Hepatocyte (in vitro differentiated cells): Measurements from ENCODE around the gene TMEM59. TPM values are rescaled to one million over a fixed set of nuclear protein-coding genes. Genes with fewer than 3 reads are reported as not detected.

Source experiments
- DNase-seq: peaks from one replicate; pipeline ENCODE4 v3.0.0-alpha.2; 2016; ENCODE audit warnings: low spot score
- H2AFZ ChIP-seq: fragments of 200-600 bp; sonication (generic); 2 replicates; pipeline ENCODE4 v1.6.0; 2016; ENCODE audit warnings: antibody characterized with exemption, mild to moderate bottlenecking
- H3K27ac ChIP-seq: fragments of 200-600 bp; sonication (generic); 2 replicates; pipeline ENCODE4 v1.5.1; 2016; ENCODE audit warnings: mild to moderate bottlenecking
- H3K27me3 ChIP-seq: fragments of 200-600 bp; sonication (generic); 2 replicates; pipeline ENCODE4 v1.6.1; 2016
- H3K36me3 ChIP-seq: fragments of 200-600 bp; sonication (generic); replicated peaks from 2 replicates; pipeline ENCODE4 v1.5.1; 2016; ENCODE audit warnings: low read depth; ENCODE audit not compliant: insufficient read depth
- H3K4me1 ChIP-seq: fragments of 200-600 bp; sonication (generic); 2 replicates; pipeline ENCODE4 v1.5.1; 2016; ENCODE audit warnings: mild to moderate bottlenecking, moderate library complexity; ENCODE audit not compliant: insufficient read depth
- H3K4me2 ChIP-seq: fragments of 200-600 bp; sonication (generic); 2 replicates; pipeline ENCODE4 v1.6.0; 2016
- H3K4me3 ChIP-seq: fragments of 200-600 bp; sonication (generic); 2 replicates; pipeline ENCODE4 v1.5.1; 2016; ENCODE audit warnings: mild to moderate bottlenecking
- H3K79me2 ChIP-seq: fragments of 200-600 bp; sonication (generic); 2 replicates; pipeline ENCODE4 v1.6.0; 2017; ENCODE audit warnings: mild to moderate bottlenecking
- H3K9me2 ChIP-seq: fragments of 200-600 bp; sonication (generic); replicated peaks from 2 replicates; pipeline ENCODE4 v1.6.0; 2017; ENCODE audit warnings: mild to moderate bottlenecking; ENCODE audit not compliant: insufficient read depth
- H3K9me3 ChIP-seq: fragments of 200-600 bp; sonication (generic); 2 replicates; pipeline ENCODE4 v1.5.1; 2016; ENCODE audit warnings: low read depth, mild to moderate bottlenecking
- H4K20me1 ChIP-seq: fragments of 200-600 bp; sonication (generic); 2 replicates; pipeline ENCODE4 v1.6.0; 2016; ENCODE audit warnings: mild to moderate bottlenecking; ENCODE audit not compliant: insufficient read depth, poor library complexity, severe bottlenecking
- CTCF ChIP-seq: fragments of 200-600 bp; sonication (generic); IDR thresholded peaks from 2 replicates; pipeline ENCODE4 v1.5.1; 2016; ENCODE audit warnings: antibody characterized with exemption, mild to moderate bottlenecking; ENCODE audit not compliant: poor library complexity
- EZH2 ChIP-seq: fragments of 200-600 bp; sonication (generic); IDR thresholded peaks from 2 replicates; pipeline ENCODE4 v1.6.1; 2016; ENCODE audit warnings: antibody characterized with exemption, mild to moderate bottlenecking, borderline replicate concordance
- EZH2phosphoT487 ChIP-seq: fragments of 200-600 bp; sonication (generic); IDR thresholded peaks from one replicate; pipeline ENCODE4 v1.6.1; 2018; ENCODE audit warnings: antibody characterized with exemption, mild to moderate bottlenecking, low read depth, moderate library complexity; ENCODE audit not compliant: unreplicated experiment, severe bottlenecking
- WGBS: methylation state at CpG from one replicate; pipeline ENCODE4 v1.1.6; 2016; ENCODE audit warnings: low lambda C conversion rate; ENCODE audit errors: missing lambda C conversion rate; 5-methylcytosine and 5-hydroxymethylcytosine counted together
- polyA plus RNA-seq: library from polyadenylated mRNA; unstranded; fragments of >200 nt; fragmentation: Nextera tagmentation; extraction: Ambion mirVana; gene quantifications from 2 replicates; pipeline ENCODE4 v1.2.1, GENCODE V29; 2016
- total RNA-seq: library from RNA; depleted of rRNA; stranded (reverse); fragments of >200 nt; gene quantifications from 2 replicates; pipeline ENCODE4 v1.2.3, GENCODE V29; 2014

The TMEM59 gene
- total RNA-seq (708 and 714 TPM in 2 replicates), polyA plus RNA-seq (1,181 and 1,185 TPM in 2 replicates)

GRCh38 chr1:54052934-54053744 is at the start of gene TMEM59, which contains the start of gene TCEANC2:
TSS of gene TMEM59 (minus strand) at chr1:54053204. CDS start at chr1:54053188, 16 bp downstream.
TSS of gene TCEANC2 (plus strand) at chr1:54053608. CDS start at chr1:54054423, 815 bp downstream.
- no peaks in the 10 kb centered on the region for H3K27me3 ChIP-seq
- WGBS, result 1% methylated on average over 59 of the region's 59 CpGs
- no peaks in the 10 kb centered on the region for H3K9me2 ChIP-seq
- peak within 1 kb of the TSS; percentile 81 for H3K4me3 ChIP-seq
- peaks cover 29% of the 10 kb centered on the region for H4K20me1 ChIP-seq
- peak within 1 kb of the TSS; percentile 46 for H2AFZ ChIP-seq
- H3K36me3 ChIP-seq, result no peaks in the 10 kb centered on the region
- H3K4me1 ChIP-seq, result peaks cover 21% of the 10 kb centered on the region
- peak within 1 kb of the TSS; percentile 94 for H3K27ac ChIP-seq
- DNase-seq, result peak; percentile 98
- no peaks in the 10 kb centered on the region for H3K9me3 ChIP-seq
- TF ChIP-seq CTCF (no peak), EZH2 (no peak), EZH2phosphoT487 (no peak)
- peak within 1 kb of the TSS; percentile 91 for H3K4me2 ChIP-seq
- peaks cover 48% of the 10 kb centered on the region for H3K79me2 ChIP-seq

- no peaks in the 10 kb centered on the region for H3K79me2 ChIP-seq
- no peak overlapping the region for H3K27ac ChIP-seq
- H4K20me1 ChIP-seq, result no peaks in the 10 kb centered on the region
- H3K27me3 ChIP-seq, result no peaks in the 10 kb centered on the region
- TF ChIP-seq CTCF (no peak), EZH2phosphoT487 (no peak), EZH2 (no peak)
- H3K4me2 ChIP-seq, result no peak overlapping the region
- 66% methylated on average over 2 of the region's 2 CpGs for WGBS
- peaks cover 4% of the 10 kb centered on the region for H3K4me1 ChIP-seq
- H3K9me3 ChIP-seq, result no peaks in the 10 kb centered on the region
- H2AFZ ChIP-seq, result no peak overlapping the region
- H3K36me3 ChIP-seq, result no peaks in the 10 kb centered on the region
- H3K4me3 ChIP-seq, result no peak overlapping the region
- DNase-seq, result no peak
- H3K9me2 ChIP-seq, result no peaks in the 10 kb centered on the region
These were observed 47.5 kb upstream of the TMEM59 start for GRCh38 chr1:54100500-54100899.

GRCh38 chr1:54099061-54099610 is 46.1 kb upstream of the TMEM59 start:
- WGBS, result 90% methylated on average over 6 of the region's 6 CpGs
- Histone ChIP-seq H3K4me2 (no peak overlapping the region), H4K20me1 (no peaks in the 10 kb centered on the region), H3K9me2 (no peaks in the 10 kb centered on the region), H3K27ac (no peak overlapping the region), H3K27me3 (no peaks in the 10 kb centered on the region), H3K36me3 (no peaks in the 10 kb centered on the region), H3K9me3 (no peaks in the 10 kb centered on the region), H2AFZ (no peak overlapping the region), H3K79me2 (no peaks in the 10 kb centered on the region), H3K4me3 (no peak overlapping the region), H3K4me1 (peaks cover 4% of the 10 kb centered on the region)
- TF ChIP-seq EZH2phosphoT487 (no peak), EZH2 (no peak), CTCF (no peak)
- no peak for DNase-seq
